ENCODE data around the gene GSC.

The GSC gene

DNA sequence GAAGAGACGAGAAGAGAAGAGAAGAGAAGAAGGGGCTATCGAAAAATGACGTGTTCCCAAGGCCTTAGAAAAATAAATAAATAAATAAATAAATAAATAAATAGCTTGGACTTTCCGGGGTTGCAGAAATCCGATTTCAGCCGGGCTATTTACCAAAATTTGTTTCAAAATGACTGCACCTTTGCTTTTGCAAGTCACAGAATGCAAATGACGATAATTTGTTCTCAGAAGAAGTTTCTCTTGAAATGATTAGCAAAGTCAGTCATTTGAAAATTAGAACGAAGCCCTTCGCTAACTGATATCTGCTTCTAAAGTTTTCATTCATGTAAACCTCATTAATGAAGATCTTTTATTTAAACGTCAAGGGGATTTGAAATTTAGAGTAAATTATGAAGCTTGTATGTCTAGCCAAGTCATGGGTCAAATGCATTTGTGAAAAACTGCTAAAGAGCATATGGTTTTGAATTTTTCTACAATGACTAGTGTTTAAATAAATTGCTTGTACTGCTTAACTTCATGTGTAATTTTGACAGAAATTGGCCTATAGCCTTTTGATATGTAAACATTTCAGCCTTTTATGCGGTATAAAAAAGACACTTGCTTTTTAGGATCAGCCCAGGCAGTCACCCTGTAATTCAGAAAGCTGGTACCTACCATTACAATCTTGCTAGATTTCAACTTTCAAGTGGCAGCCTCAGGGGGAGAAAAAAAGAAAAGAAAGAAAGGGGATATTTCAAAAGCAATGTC, 4.6 kb upstream of the GSC start:
- Histone ChIP-seq H3K79me2 (ENCODE audit: control insufficient read depth, insufficient read depth, low read length) (peaks cover 4% of the 10 kb centered on the region), H3K4me3 (ENCODE audit: low read length) (no peak overlapping the region), H2AK5ac (ENCODE audit: low read length) (no peak overlapping the region), H2BK5ac (ENCODE audit: low read length) (no peak overlapping the region), H3K36me3 (ENCODE audit: control insufficient read depth, insufficient read depth, low read length) (no peaks in the 10 kb centered on the region), H3K27ac (ENCODE audit: low read depth, low read length) (peak overlapping the region; percentile 71), H2BK120ac (ENCODE audit: low read depth, low read length) (no peak overlapping the region), H3K23ac (ENCODE audit: low read length) (no peak overlapping the region), H3K4me2 (ENCODE audit: low read length) (peak overlapping the region; percentile 52), H2BK15ac (replicated peaks; ENCODE audit: low read depth) (no peak overlapping the region), H4K8ac (ENCODE audit: low read depth, low read length) (no peak overlapping the region), H3K9ac (ENCODE audit: low read length) (peak overlapping the region; percentile 66), H4K5ac (ENCODE audit: low read length) (no peak overlapping the region), H3K27me3 (ENCODE audit: insufficient read depth, low read length, poor library complexity) (peaks cover 9% of the 10 kb centered on the region), H3K18ac (ENCODE audit: low read length) (no peak overlapping the region), H3K56ac (ENCODE audit: low read length) (peak overlapping the region; percentile 65), H3K79me1 (ENCODE audit: low read length) (no peaks in the 10 kb centered on the region), H3K4me1 (ENCODE audit: control insufficient read depth, low read depth, low read length) (peaks cover 13% of the 10 kb centered on the region), H3K4ac (ENCODE audit: low read depth, low read length) (no peak overlapping the region)
- DNase-seq = no peak
- WGBS (ENCODE audit: extremely low coverage, insufficient coverage, low lambda C conversion rate) = no CpG with 5 or more reads among the region's 11 CpGs

GRCh38 chr14:94773655-94774343, 3.9 kb upstream of the GSC start:
- Histone ChIP-seq H3K79me1 (ENCODE audit: low read length) (no peaks in the 10 kb centered on the region), H4K8ac (ENCODE audit: low read depth, low read length) (no peak overlapping the region), H3K36me3 (ENCODE audit: control insufficient read depth, insufficient read depth, low read length) (no peaks in the 10 kb centered on the region), H3K23ac (ENCODE audit: low read length) (peak overlapping the region; percentile 39), H3K27me3 (ENCODE audit: insufficient read depth, low read length, poor library complexity) (peaks cover 12% of the 10 kb centered on the region), H3K56ac (ENCODE audit: low read length) (peak overlapping the region; percentile 65), H4K5ac (ENCODE audit: low read length) (no peak overlapping the region), H2BK120ac (ENCODE audit: low read depth, low read length) (no peak overlapping the region), H2AK5ac (ENCODE audit: low read length) (no peak overlapping the region), H3K79me2 (ENCODE audit: control insufficient read depth, insufficient read depth, low read length) (peaks cover 11% of the 10 kb centered on the region), H3K18ac (ENCODE audit: low read length) (no peak overlapping the region), H2BK5ac (ENCODE audit: low read length) (no peak overlapping the region), H3K4me2 (ENCODE audit: low read length) (peak overlapping the region; percentile 52), H3K4me3 (ENCODE audit: low read length) (peak overlapping the region; percentile 31), H2BK15ac (replicated peaks; ENCODE audit: low read depth) (no peak overlapping the region), H3K9ac (ENCODE audit: low read length) (peak overlapping the region; percentile 66), H3K4me1 (ENCODE audit: control insufficient read depth, low read depth, low read length) (peaks cover 13% of the 10 kb centered on the region), H3K27ac (ENCODE audit: low read depth, low read length) (peak overlapping the region; percentile 16), H3K4ac (ENCODE audit: low read depth, low read length) (no peak overlapping the region)
- WGBS (ENCODE audit: extremely low coverage, insufficient coverage, low lambda C conversion rate) = no CpG with 5 or more reads among the region's 36 CpGs
- DNase-seq = peak; percentile 81

- H2BK5ac ChIP-seq (ENCODE audit: low read length) = peak overlapping the region; percentile 20
- H3K4me2 ChIP-seq (ENCODE audit: low read length) = peak overlapping the region; percentile 52
- H3K79me2 ChIP-seq (ENCODE audit: control insufficient read depth, insufficient read depth, low read length) = peaks cover 18% of the 10 kb centered on the region
- peak overlapping the region; percentile 31 for H3K4me3 ChIP-seq (ENCODE audit: low read length)
- H4K8ac ChIP-seq (ENCODE audit: low read depth, low read length) = no peak overlapping the region
- peak; percentile 78 for DNase-seq
- H3K4me1 ChIP-seq (ENCODE audit: control insufficient read depth, low read depth, low read length) = peaks cover 13% of the 10 kb centered on the region
- no CpG with 5 or more reads among the region's 42 CpGs for WGBS (ENCODE audit: extremely low coverage, insufficient coverage, low lambda C conversion rate)
- no peak overlapping the region for H3K23ac ChIP-seq (ENCODE audit: low read length)
- no peak overlapping the region for H3K27ac ChIP-seq (ENCODE audit: low read depth, low read length)
- no peak overlapping the region for H4K5ac ChIP-seq (ENCODE audit: low read length)
- peaks cover 17% of the 10 kb centered on the region for H3K27me3 ChIP-seq (ENCODE audit: insufficient read depth, low read length, poor library complexity)
- H3K18ac ChIP-seq (ENCODE audit: low read length) = no peak overlapping the region
- peak overlapping the region; percentile 66 for H3K9ac ChIP-seq (ENCODE audit: low read length)
- no peak overlapping the region for H2AK5ac ChIP-seq (ENCODE audit: low read length)
- H2BK120ac ChIP-seq (ENCODE audit: low read depth, low read length) = no peak overlapping the region
- no peak overlapping the region for H3K4ac ChIP-seq (ENCODE audit: low read depth, low read length)
- no peaks in the 10 kb centered on the region for H3K79me1 ChIP-seq (ENCODE audit: low read length)
- H3K56ac ChIP-seq (ENCODE audit: low read length) = peak overlapping the region; percentile 83
- no peaks in the 10 kb centered on the region for H3K36me3 ChIP-seq (ENCODE audit: control insufficient read depth, insufficient read depth, low read length)
- H2BK15ac ChIP-seq (replicated peaks; ENCODE audit: low read depth) = no peak overlapping the region
Measured at GRCh38 chr14:94773061-94773648, 3.2 kb upstream of the GSC start.

DNA sequence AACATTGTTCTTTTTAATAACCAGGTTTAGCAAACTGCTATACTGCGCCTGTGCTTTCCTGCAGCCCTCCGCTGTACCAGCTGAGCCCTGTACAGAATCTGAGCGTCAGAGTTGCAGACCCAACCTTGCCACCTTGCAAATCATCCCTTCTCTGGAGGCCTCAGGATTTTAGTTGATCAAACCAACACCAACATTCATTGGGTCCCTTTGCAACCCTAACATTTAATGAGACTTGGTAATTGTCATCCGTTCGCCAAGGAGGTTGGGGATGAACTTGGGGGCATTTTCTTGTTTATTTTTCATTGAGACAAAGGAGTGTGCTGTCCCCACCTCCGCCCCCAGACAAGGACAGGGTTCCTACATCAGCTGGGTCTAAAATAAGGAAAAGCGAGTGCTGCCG, 2.6 kb upstream of the GSC start:
- H3K79me2 ChIP-seq (ENCODE audit: control insufficient read depth, insufficient read depth, low read length) = peaks cover 22% of the 10 kb centered on the region
- WGBS (ENCODE audit: extremely low coverage, insufficient coverage, low lambda C conversion rate) = no CpG with 5 or more reads among the region's 8 CpGs
- H3K18ac ChIP-seq (ENCODE audit: low read length) = peak overlapping the region; percentile 77
- H3K27me3 ChIP-seq (ENCODE audit: insufficient read depth, low read length, poor library complexity) = peaks cover 21% of the 10 kb centered on the region
- DNase-seq = peak; percentile 17
- no peak overlapping the region for H4K5ac ChIP-seq (ENCODE audit: low read length)
- no peak overlapping the region for H4K8ac ChIP-seq (ENCODE audit: low read depth, low read length)
- H3K27ac ChIP-seq (ENCODE audit: low read depth, low read length) = no peak overlapping the region
- H3K4me2 ChIP-seq (ENCODE audit: low read length) = peak overlapping the region; percentile 52
- H3K4me3 ChIP-seq (ENCODE audit: low read length) = peak overlapping the region; percentile 31
- H2BK5ac ChIP-seq (ENCODE audit: low read length) = peak overlapping the region; percentile 59
- peak overlapping the region; percentile 64 for H2AK5ac ChIP-seq (ENCODE audit: low read length)
- H3K36me3 ChIP-seq (ENCODE audit: control insufficient read depth, insufficient read depth, low read length) = peaks cover 2% of the 10 kb centered on the region
- H3K56ac ChIP-seq (ENCODE audit: low read length) = peak overlapping the region; percentile 83
- H2BK15ac ChIP-seq (replicated peaks; ENCODE audit: low read depth) = no peak overlapping the region
- peak overlapping the region; percentile 29 for H3K23ac ChIP-seq (ENCODE audit: low read length)
- no peaks in the 10 kb centered on the region for H3K79me1 ChIP-seq (ENCODE audit: low read length)
- H3K4me1 ChIP-seq (ENCODE audit: control insufficient read depth, low read depth, low read length) = peaks cover 13% of the 10 kb centered on the region
- no peak overlapping the region for H2BK120ac ChIP-seq (ENCODE audit: low read depth, low read length)
- H3K9ac ChIP-seq (ENCODE audit: low read length) = peak overlapping the region; percentile 66
- no peak overlapping the region for H3K4ac ChIP-seq (ENCODE audit: low read depth, low read length)

DNA sequence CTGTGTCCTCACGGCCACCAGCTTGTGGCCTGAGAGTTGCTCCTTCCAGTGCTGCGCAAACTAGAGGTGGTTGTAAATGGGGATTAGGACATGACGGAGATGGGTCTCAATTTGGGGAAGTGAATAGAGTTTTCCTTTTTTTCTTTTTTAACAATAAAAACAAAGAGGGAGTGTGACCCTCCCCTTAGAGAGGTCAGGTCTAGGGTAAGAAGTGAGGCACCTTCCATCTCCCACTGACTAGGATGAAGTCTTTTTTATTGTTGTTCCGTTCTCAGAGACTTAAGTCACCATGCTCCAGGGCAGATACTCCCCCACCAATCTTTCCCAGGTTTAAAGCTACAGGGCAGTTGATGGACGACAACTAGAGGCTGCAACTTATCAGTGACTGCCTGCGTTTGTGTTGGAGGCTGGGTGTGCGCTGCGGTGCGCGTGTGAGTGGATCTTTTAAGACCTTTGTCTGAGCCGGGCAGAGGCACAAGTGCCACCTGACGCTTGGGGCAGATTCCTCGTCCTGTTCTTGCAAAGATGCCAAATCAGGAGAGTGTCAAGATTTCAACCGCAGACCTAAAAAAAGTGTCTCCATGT, 2.1 kb upstream of the GSC start:
- WGBS (ENCODE audit: extremely low coverage, insufficient coverage, low lambda C conversion rate) = no CpG with 5 or more reads among the region's 14 CpGs
- Histone ChIP-seq H2BK5ac (ENCODE audit: low read length) (peak overlapping the region; percentile 59), H4K8ac (ENCODE audit: low read depth, low read length) (no peak overlapping the region), H3K79me2 (ENCODE audit: control insufficient read depth, insufficient read depth, low read length) (peaks cover 28% of the 10 kb centered on the region), H2BK15ac (replicated peaks; ENCODE audit: low read depth) (no peak overlapping the region), H3K9ac (ENCODE audit: low read length) (peak overlapping the region; percentile 66), H2AK5ac (ENCODE audit: low read length) (no peak overlapping the region), H3K56ac (ENCODE audit: low read length) (peak overlapping the region; percentile 83), H3K4ac (ENCODE audit: low read depth, low read length) (peak overlapping the region; percentile 28), H3K79me1 (ENCODE audit: low read length) (peaks cover under 1% of the 10 kb centered on the region), H3K36me3 (ENCODE audit: control insufficient read depth, insufficient read depth, low read length) (peaks cover 2% of the 10 kb centered on the region), H3K4me1 (ENCODE audit: control insufficient read depth, low read depth, low read length) (peaks cover 10% of the 10 kb centered on the region), H3K23ac (ENCODE audit: low read length) (no peak overlapping the region), H3K4me3 (ENCODE audit: low read length) (peak overlapping the region; percentile 31), H4K5ac (ENCODE audit: low read length) (no peak overlapping the region), H3K27ac (ENCODE audit: low read depth, low read length) (no peak overlapping the region), H3K4me2 (ENCODE audit: low read length) (peak overlapping the region; percentile 52), H3K18ac (ENCODE audit: low read length) (peak overlapping the region; percentile 77), H2BK120ac (ENCODE audit: low read depth, low read length) (no peak overlapping the region), H3K27me3 (ENCODE audit: insufficient read depth, low read length, poor library complexity) (peaks cover 23% of the 10 kb centered on the region)
- DNase-seq = peak; percentile 78
